Measurements from ENCODE around the gene HSPA1B. TPM values are rescaled to one million over a fixed set of nuclear protein-coding genes. Genes with fewer than 3 reads are reported as not detected.

HSPA1B gene
- total RNA-seq, 1 experiment from 2014 or later, result 265 TPM

DNA sequence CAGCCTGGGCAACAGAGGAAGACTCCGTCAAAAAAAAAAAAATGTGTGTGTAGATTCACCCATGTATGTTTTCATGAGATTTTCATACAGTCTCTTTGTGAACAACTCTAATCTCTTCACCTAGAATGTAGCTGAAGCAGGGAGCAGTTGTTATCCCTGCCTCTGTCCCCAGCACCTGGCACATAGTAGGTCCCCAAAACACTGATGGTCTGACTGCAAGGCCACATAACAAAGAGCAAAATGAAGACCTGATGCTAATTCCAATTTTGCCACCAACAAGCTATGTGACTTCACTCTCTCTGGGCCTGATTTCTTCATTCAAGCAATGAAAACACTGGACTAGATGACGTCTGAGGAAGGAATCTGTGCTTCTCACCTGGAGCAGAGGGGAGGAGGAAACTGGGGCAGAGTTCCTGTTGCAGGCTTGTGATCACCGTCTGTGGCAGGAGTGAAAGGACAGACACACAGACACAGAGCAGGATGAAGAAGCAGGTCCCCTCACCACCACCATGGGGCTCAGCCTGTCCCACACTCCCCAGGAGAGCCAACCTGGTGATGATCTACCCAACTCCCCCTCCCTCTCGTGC, 46.6 kb downstream of the HSPA1B start:
- H2AFZ ChIP-seq (ENCODE audit: low read length), result no peak overlapping the region
- H3K27me3 ChIP-seq (ENCODE audit: low read length), result no peaks in the 10 kb centered on the region
- H3K9ac ChIP-seq (ENCODE audit: low read length), result no peak overlapping the region
- DNase-seq (peak; percentile 33), ATAC-seq (no peak)
- no TSS peak for BruUV-seq (replicated peaks)
- H3K9me3 ChIP-seq (ENCODE audit: low read length), result no peaks in the 10 kb centered on the region
- no peaks in the 10 kb centered on the region for H4K20me1 ChIP-seq (ENCODE audit: low read length)
- 0 out of 2 replicates have a peak overlapping the region, but pooled peaks have one; percentile 10 for H3K4me2 ChIP-seq (ENCODE audit: low read length)
- no peaks in the 10 kb centered on the region for H3K79me2 ChIP-seq (ENCODE audit: low read length)
- H3K9me2 ChIP-seq (replicated peaks; ENCODE audit: low read length), result no peaks in the 10 kb centered on the region
- peaks cover 34% of the 10 kb centered on the region for H3K4me1 ChIP-seq (ENCODE audit: insufficient read depth, low read length)
- H3F3A ChIP-seq (ENCODE audit: low read length, unreplicated experiment), result no peaks in the 10 kb centered on the region
- POLR2A ChIA-PET (ENCODE audit: unreplicated experiment), result interaction anchor here (1.5 kb wide), 1 partner anchor 11 kb away, joined by 6 read pairs; no protein-coding TSS in a partner anchor
- no peaks in the 10 kb centered on the region for H3K36me3 ChIP-seq (ENCODE audit: low read depth, low read length)
- intact Hi-C loops (cut with micrococcal nuclease), result no loop called here
- TF ChIP-seq, protein P1, sequence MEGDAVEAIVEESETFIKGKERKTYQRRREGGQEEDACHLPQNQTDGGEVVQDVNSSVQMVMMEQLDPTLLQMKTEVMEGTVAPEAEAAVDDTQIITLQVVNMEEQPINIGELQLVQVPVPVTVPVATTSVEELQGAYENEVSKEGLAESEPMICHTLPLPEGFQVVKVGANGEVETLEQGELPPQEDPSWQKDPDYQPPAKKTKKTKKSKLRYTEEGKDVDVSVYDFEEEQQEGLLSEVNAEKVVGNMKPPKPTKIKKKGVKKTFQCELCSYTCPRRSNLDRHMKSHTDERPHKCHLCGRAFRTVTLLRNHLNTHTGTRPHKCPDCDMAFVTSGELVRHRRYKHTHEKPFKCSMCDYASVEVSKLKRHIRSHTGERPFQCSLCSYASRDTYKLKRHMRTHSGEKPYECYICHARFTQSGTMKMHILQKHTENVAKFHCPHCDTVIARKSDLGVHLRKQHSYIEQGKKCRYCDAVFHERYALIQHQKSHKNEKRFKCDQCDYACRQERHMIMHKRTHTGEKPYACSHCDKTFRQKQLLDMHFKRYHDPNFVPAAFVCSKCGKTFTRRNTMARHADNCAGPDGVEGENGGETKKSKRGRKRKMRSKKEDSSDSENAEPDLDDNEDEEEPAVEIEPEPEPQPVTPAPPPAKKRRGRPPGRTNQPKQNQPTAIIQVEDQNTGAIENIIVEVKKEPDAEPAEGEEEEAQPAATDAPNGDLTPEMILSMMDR (conservative IDR thresholded peaks at IDR 0.05; ENCODE audit: low read depth, low read length), result no peak
- no peak for TF ChIP-seq EZH2 (IDR thresholded peaks at IDR 0.05; ENCODE audit: low read length, unreplicated experiment)
- no peak for TF ChIP-seq EZH2phosphoT487 (IDR thresholded peaks at IDR 0.05; ENCODE audit: borderline replicate concordance, low read length)
- CTCF ChIA-PET, result no interaction called here
- H3K4me3 ChIP-seq (ENCODE audit: low read length), result no peak overlapping the region
- H3K27ac ChIP-seq (ENCODE audit: low read length), result peak overlapping the region; percentile 44

DNA sequence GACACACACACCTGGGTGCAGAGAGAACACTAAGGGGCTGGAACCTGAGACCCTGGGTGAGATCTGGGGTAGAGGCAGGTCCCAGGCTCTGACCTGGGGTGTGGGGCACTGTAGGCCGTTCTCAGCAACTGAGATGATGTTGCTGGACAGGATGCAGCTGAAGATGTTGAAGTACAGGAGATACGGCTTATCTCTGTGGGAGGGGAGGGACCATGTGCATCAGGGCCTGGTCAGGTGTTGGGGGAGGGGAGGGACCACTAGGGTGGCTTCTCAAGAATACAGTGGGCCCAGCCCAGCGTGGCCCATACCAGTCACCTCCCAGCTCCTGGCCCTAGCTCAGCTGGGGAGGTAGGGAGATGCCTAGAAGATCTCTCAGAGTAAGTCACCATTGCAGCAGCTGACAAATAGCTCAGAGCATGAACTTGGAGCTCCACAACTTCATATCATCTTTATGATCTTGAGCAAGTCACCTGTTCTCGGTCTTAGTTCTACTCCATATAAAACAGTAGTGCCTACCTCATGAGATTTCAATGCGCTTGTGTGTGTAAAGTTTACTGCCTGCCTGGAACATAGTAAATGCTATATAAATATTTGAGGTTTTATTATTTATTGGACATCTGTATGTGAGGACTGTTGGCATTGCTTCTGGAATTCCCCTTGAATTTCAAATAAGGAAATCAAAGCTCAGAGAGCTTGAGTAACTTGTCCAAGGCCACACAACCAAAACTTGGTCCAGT, 47.5 kb downstream of the HSPA1B start:
- DNase-seq (peak; percentile 27), ATAC-seq (peak; percentile 35)
- ChIA-PET CTCF (interaction anchor here (0.6 kb wide), 2 partner anchors 509 to 1347 kb away, joined by 3 read pairs; no protein-coding TSS in a partner anchor), POLR2A (ENCODE audit: unreplicated experiment) (interaction anchor here (0.6 to 1.5 kb wide), 3 partner anchors 9 to 255 kb away, joined by 3 to 6 read pairs (median 3); partner anchors contain the start of gene FKBPL)
- no peak overlapping the region for H3K9ac ChIP-seq (ENCODE audit: low read length)
- BruUV-seq (replicated peaks), result no TSS peak
- no peaks in the 10 kb centered on the region for H3K9me3 ChIP-seq (ENCODE audit: low read length)
- H3K27ac ChIP-seq (ENCODE audit: low read length), result peak overlapping the region; percentile 44
- H3K79me2 ChIP-seq (ENCODE audit: low read length), result no peaks in the 10 kb centered on the region
- H3F3A ChIP-seq (ENCODE audit: low read length, unreplicated experiment), result no peaks in the 10 kb centered on the region
- H3K4me3 ChIP-seq (ENCODE audit: low read length), result no peak overlapping the region
- peaks cover 40% of the 10 kb centered on the region for H3K4me1 ChIP-seq (ENCODE audit: insufficient read depth, low read length)
- 0 out of 2 replicates have a peak overlapping the region, but pooled peaks have one; percentile 10 for H3K4me2 ChIP-seq (ENCODE audit: low read length)
- intact Hi-C loops (cut with micrococcal nuclease), result no loop called here
- TF ChIP-seq, protein P1 (conservative IDR thresholded peaks at IDR 0.05; ENCODE audit: low read depth, low read length), result no peak
- no peak for TF ChIP-seq EZH2phosphoT487 (IDR thresholded peaks at IDR 0.05; ENCODE audit: borderline replicate concordance, low read length)
- TF ChIP-seq EZH2 (IDR thresholded peaks at IDR 0.05; ENCODE audit: low read length, unreplicated experiment), result no peak
- no peak overlapping the region for H2AFZ ChIP-seq (ENCODE audit: low read length)
- no peaks in the 10 kb centered on the region for H3K27me3 ChIP-seq (ENCODE audit: low read length)
- H3K9me2 ChIP-seq (replicated peaks; ENCODE audit: low read length), result no peaks in the 10 kb centered on the region
- no peaks in the 10 kb centered on the region for H4K20me1 ChIP-seq (ENCODE audit: low read length)
- peaks cover 5% of the 10 kb centered on the region for H3K36me3 ChIP-seq (ENCODE audit: low read depth, low read length)

Data from PC-3 (cell line).